Tibial artery (tissue), 4 donors: ENCODE measurements around the gene RNF186.
"Not testable (repeated sequence)": the region's sequence is repeated elsewhere in the genome, so short reads cannot be mapped to it uniquely, and the experiment has no call there.

Experiments
- DNase-seq, 2 donors: peaks; one replicate each; pipeline ENCODE4 v3.0.0-alpha.2; 2019
- H3K27ac ChIP-seq, 2 donors: fragments of 200-600 bp; sonication (generic) in 1 of 2; 1 replicate in 1 of 2; 2 replicates in 1 of 2; pipeline ENCODE4 v1.5.1; 2018 to 2019; ENCODE audit warnings: mild to moderate bottlenecking in 1 of 2
- H3K27me3 ChIP-seq, 2 donors: fragments of 200-600 bp; sonication (generic) in 1 of 2; one replicate each; pipeline versions ENCODE4 v1.5.1 to v1.6.0; 2016 to 2019
- H3K36me3 ChIP-seq, 3 donors: fragments of 200-600 bp; sonication (generic) in 2 of 3; one replicate each; pipeline ENCODE4 v1.5.1; 2016 to 2019; ENCODE audit warnings: mild to moderate bottlenecking in 2 of 3
- H3K4me1 ChIP-seq, 4 donors: fragments of 200-600 bp; sonication (generic) in 2 of 4; 1 replicate in 3 of 4; 2 replicates in 1 of 4; pipeline ENCODE4 v1.5.1; 2016 to 2019
- H3K4me3 ChIP-seq, 2 donors: fragments of 200-600 bp; sonication (generic) in 1 of 2; 1 replicate in 1 of 2; 2 replicates in 1 of 2; pipeline ENCODE4 v1.5.1; 2018 to 2019; ENCODE audit warnings: mild to moderate bottlenecking in 2 of 2
- H3K9me3 ChIP-seq, 3 donors: fragments of 200-600 bp; sonication (generic) in 1 of 3; one replicate each; pipeline ENCODE4 v1.5.1; 2016 to 2019
- intact Hi-C: fragments of 100-400 bp; cut with DNase I; formaldehyde crosslinking; loops from one replicate; pipeline ENCODE4 v1.15.0; 2023; ENCODE audit warnings: low total_unique reads
- TF ChIP-seq, protein P1 (sequence below), 2 experiments: fragments of 200-600 bp in 1 of 2; fragments of 450-650 bp in 1 of 2; IDR thresholded peaks; one replicate each; pipeline ENCODE4 v1.5.1; 2017 to 2019; ENCODE audit warnings: antibody characterized with exemption in 2 of 2, mild to moderate bottlenecking in 1 of 2, moderate library complexity in 1 of 2

The RNF186 gene

DNA sequence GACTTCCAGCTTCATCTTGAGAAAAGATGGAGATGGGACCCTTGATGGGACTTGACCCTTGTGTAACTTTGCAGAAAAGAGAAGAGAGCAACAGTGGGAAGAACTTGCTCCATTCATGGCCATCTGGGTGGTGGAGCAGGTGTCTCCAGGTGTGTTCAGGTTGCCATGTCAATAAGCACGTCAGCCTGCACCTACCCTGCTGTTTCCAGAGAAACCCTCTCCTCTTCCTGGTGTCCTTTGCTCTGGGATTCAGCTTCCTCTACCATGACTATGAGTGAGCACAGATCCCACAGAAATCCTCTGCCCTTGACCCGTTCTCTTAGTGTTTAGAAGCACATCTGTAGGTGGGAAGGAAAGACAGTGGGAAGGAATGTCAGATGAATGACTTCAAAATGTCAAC is 45.3 kb upstream of the RNF186 start:
- Histone ChIP-seq H3K27me3 (peaks cover 0 to 4% of the 10 kb centered on the region in 2 donors), H3K27ac (no peak overlapping the region), H3K36me3 (no peaks in the 10 kb centered on the region), H3K9me3 (peaks cover 5 to 14% (median 7%) of the 10 kb centered on the region in 3 donors), H3K4me1 (no peaks in the 10 kb centered on the region), H3K4me3 (no peak overlapping the region)
- TF ChIP-seq, protein P1, sequence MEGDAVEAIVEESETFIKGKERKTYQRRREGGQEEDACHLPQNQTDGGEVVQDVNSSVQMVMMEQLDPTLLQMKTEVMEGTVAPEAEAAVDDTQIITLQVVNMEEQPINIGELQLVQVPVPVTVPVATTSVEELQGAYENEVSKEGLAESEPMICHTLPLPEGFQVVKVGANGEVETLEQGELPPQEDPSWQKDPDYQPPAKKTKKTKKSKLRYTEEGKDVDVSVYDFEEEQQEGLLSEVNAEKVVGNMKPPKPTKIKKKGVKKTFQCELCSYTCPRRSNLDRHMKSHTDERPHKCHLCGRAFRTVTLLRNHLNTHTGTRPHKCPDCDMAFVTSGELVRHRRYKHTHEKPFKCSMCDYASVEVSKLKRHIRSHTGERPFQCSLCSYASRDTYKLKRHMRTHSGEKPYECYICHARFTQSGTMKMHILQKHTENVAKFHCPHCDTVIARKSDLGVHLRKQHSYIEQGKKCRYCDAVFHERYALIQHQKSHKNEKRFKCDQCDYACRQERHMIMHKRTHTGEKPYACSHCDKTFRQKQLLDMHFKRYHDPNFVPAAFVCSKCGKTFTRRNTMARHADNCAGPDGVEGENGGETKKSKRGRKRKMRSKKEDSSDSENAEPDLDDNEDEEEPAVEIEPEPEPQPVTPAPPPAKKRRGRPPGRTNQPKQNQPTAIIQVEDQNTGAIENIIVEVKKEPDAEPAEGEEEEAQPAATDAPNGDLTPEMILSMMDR (IDR thresholded peaks at IDR 0.05): no peak
- no peak for DNase-seq
- intact Hi-C loops: loop anchor here (5.0 kb wide), 1 partner anchor 1508 kb away; no protein-coding TSS in a partner anchor

DNA sequence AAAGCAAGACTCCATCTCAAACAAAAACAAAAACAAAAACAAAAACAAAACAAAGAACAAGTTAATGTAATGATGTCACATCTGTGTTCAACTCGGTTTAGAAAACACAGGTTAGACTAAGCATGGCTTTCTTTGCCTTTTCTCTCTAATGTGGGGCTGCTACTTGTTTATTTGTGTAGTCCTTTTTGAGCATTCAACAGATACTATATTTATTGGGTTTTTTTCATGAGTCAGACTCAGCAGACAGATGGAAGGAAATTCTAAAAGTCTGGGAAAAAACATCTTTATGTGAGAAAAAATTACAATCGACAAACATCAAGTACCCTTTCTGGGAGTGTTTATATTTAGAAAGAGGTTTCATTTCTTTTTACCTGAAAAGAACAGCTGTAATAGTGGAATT is 44.8 kb upstream of the RNF186 start:
- TF ChIP-seq, protein P1 (IDR thresholded peaks at IDR 0.05): no peak
- peaks cover 0 to 4% of the 10 kb centered on the region in 2 donors for H3K27me3 ChIP-seq
- intact Hi-C loops: loop anchor here (5.0 kb wide), 1 partner anchor 1508 kb away; no protein-coding TSS in a partner anchor
- H3K36me3 ChIP-seq: no peaks in the 10 kb centered on the region
- DNase-seq: no peak
- H3K9me3 ChIP-seq: peaks cover 5 to 14% (median 5%) of the 10 kb centered on the region in 3 donors
- no peak overlapping the region for H3K4me3 ChIP-seq
- H3K4me1 ChIP-seq: no peaks in the 10 kb centered on the region
- no peak overlapping the region for H3K27ac ChIP-seq

DNA sequence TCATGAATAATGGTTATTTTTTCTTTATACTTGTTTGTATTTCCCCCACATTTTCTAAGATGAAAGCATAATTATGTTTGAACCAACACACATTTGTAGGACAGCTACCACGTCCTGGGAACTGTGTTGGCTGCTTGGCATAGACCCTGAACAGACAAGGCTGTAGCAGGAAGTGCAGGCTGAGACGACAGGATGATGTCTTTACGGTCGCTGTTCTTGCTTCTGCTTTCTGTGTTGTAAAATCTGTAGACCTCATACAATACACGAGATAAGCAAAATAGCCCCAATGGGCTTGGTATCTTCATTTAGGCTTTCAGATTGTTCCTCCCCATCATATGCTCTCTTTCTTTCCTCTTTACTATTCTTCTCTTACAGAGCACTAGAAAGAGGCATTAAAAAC is 43.8 kb upstream of the RNF186 start:
- Histone ChIP-seq H3K4me3 (no peak overlapping the region), H3K36me3 (no peaks in the 10 kb centered on the region), H3K27ac (no peak overlapping the region), H3K27me3 (peaks cover 0 to 4% of the 10 kb centered on the region in 2 donors), H3K4me1 (no peaks in the 10 kb centered on the region), H3K9me3 (peaks cover 5 to 14% (median 5%) of the 10 kb centered on the region in 3 donors)
- DNase-seq: no peak
- intact Hi-C loops: no loop called here
- TF ChIP-seq, protein P1 (IDR thresholded peaks at IDR 0.05): no peak

DNA sequence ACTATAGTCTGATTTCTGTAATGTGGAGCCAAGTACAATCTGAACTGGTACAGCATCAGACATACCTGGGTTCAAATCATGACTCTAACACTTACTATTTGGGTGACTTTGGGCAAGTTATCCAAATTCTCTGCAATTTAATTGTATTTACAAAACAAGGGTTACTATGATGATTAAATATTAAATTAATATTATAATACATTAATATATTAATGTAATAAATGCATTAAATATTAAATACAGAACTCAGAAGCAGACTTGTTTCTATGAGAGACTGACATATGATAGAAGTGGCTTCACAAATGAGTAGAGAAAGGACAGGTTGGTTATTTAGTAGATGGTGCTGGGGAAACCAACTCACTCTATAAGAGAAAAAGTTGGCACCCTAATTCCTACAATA is 39.8 kb upstream of the RNF186 start:
- H3K9me3 ChIP-seq: no peaks in the 10 kb centered on the region
- no peak overlapping the region for H3K4me3 ChIP-seq
- H3K4me1 ChIP-seq: no peaks in the 10 kb centered on the region
- intact Hi-C loops: no loop called here
- TF ChIP-seq, protein P1 (IDR thresholded peaks at IDR 0.05): no peak
- H3K36me3 ChIP-seq: no peaks in the 10 kb centered on the region
- no peak for DNase-seq
- peaks cover 0 to 4% of the 10 kb centered on the region in 2 donors for H3K27me3 ChIP-seq
- no peak overlapping the region for H3K27ac ChIP-seq

DNA sequence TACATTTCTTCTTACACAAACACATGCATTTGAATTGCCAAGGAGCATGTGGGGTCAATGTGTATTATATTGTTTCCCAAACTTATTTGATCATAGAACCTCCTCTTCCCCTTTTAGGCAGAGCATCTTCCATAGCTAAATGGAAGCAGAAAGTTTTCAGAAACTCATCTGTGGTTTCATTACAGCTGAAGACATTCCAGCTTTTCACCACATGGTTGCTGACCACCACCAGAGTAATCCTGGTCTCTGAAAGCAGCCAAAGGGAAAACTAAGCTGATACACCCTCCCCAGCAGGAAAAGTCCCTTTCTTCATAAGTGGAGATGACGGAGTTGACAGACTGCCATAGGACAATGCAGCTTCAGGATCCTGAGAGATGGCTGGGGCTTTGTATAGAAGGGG is 37.0 kb upstream of the RNF186 start:
- no peak overlapping the region for H3K4me3 ChIP-seq
- no peaks in the 10 kb centered on the region for H3K9me3 ChIP-seq
- TF ChIP-seq, protein P1 (IDR thresholded peaks at IDR 0.05): no peak
- peaks cover 0 to 4% of the 10 kb centered on the region in 2 donors for H3K27me3 ChIP-seq
- no peaks in the 10 kb centered on the region for H3K4me1 ChIP-seq
- no peaks in the 10 kb centered on the region for H3K36me3 ChIP-seq
- intact Hi-C loops: no loop called here
- DNase-seq: no peak
- H3K27ac ChIP-seq: no peak overlapping the region

DNA sequence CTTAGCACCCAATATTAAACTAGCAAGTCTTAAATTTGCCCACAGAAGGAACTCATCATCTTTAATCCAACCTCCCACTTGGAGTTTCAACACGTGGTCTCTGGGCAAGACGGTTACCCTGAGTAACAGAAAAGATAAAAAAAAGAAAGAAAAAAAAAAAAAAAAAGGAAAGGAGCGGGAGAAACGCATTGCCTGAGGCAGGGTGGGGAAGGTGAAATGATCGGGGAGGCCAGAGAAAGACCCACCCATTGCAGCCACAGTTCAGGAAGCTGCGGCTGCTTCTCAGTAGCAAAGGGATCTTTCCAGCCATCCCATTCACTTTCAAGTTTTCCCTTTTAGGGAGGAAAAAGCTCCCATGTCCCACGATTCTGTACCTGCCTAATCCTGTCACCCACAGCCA is 35.1 kb upstream of the RNF186 start:
- TF ChIP-seq, protein P1 (IDR thresholded peaks at IDR 0.05): no peak
- H3K4me1 ChIP-seq: no peaks in the 10 kb centered on the region
- intact Hi-C loops: no loop called here
- H3K27me3 ChIP-seq: peaks cover 0 to 11% of the 10 kb centered on the region in 2 donors
- H3K27ac ChIP-seq: no peak overlapping the region
- H3K9me3 ChIP-seq: no peaks in the 10 kb centered on the region
- no peaks in the 10 kb centered on the region for H3K36me3 ChIP-seq
- DNase-seq: no peak
- no peak overlapping the region for H3K4me3 ChIP-seq

DNA sequence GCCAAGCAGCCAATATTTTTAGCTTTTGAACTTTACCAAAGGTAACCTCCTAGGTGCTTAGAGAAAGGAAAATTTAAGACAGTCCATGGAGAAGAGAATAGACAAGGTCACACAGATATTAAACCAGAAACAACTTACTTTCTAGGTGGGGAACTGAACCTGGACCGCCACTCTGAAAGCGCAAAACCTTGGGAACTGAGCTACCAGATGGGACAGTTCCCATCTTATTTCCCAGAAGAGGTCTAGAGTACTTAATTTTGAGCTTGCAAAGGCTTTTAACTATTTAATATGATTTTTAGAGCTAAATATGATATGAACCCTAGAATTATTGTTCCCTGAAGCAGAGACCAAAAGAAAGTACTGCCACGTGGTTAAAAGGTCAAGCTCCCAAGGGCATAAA is 34.2 kb upstream of the RNF186 start:
- intact Hi-C loops, H3K27me3 ChIP-seq, H3K9me3 ChIP-seq, DNase-seq, H3K36me3 ChIP-seq, H3K4me1 ChIP-seq, H3K27ac ChIP-seq, H3K4me3 ChIP-seq: not testable (repeated sequence)

DNA sequence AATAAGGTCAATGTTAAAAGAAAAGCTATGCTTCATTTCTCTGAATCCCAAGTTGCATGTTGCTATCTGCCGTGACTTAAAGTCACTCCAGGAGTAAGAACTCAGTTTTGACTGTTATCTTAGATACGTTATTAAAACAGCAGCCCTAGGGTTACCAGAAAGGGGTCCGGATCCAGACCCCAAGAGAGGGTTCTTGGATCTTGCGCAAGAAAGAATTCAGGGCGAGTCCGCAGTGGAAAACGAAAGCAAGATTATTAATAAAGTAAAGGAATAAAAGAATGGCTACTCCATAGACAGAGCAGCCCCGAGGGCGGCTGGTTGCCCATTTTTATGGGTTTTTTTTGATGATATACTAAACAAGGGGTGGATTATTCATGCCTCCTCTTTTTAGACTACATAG is 32.3 kb upstream of the RNF186 start:
- DNase-seq, H3K27ac ChIP-seq, H3K4me3 ChIP-seq, H3K27me3 ChIP-seq, intact Hi-C loops, H3K9me3 ChIP-seq, H3K4me1 ChIP-seq, H3K36me3 ChIP-seq: not testable (repeated sequence)
